Measurements from ENCODE around the gene OLFM4.
"Not testable (repeated sequence)": the region's sequence is repeated elsewhere in the genome, so short reads cannot be mapped to it uniquely, and the experiment has no call there.

The OLFM4 gene, protein sequence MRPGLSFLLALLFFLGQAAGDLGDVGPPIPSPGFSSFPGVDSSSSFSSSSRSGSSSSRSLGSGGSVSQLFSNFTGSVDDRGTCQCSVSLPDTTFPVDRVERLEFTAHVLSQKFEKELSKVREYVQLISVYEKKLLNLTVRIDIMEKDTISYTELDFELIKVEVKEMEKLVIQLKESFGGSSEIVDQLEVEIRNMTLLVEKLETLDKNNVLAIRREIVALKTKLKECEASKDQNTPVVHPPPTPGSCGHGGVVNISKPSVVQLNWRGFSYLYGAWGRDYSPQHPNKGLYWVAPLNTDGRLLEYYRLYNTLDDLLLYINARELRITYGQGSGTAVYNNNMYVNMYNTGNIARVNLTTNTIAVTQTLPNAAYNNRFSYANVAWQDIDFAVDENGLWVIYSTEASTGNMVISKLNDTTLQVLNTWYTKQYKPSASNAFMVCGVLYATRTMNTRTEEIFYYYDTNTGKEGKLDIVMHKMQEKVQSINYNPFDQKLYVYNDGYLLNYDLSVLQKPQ

DNA sequence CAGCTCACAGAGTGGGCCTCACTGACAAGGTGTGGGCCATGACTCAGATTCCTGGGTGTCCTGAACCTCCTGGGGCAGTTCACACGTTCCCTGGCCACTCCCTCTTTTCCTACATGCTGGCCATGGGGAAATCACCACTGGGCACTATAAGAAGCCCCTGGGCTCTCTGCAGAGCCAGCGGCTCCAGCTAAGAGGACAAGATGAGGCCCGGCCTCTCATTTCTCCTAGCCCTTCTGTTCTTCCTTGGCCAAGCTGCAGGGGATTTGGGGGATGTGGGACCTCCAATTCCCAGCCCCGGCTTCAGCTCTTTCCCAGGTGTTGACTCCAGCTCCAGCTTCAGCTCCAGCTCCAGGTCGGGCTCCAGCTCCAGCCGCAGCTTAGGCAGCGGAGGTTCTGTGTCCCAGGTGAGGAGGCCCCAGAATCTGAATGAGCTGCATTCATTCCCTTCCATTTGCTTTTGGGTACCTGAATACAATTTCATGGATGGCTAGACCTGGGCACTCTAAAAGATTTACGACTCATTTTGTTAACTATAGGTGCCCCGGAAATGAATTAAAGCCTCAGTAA lies at the start of gene OLFM4:
OLFM4 (plus strand) TSS at position 177 of the 567 bp plus-strand sequence; CDS start at position 201, 24 bp downstream.
- DNase-seq (ENCODE audit: low spot score), result no peak

DNA sequence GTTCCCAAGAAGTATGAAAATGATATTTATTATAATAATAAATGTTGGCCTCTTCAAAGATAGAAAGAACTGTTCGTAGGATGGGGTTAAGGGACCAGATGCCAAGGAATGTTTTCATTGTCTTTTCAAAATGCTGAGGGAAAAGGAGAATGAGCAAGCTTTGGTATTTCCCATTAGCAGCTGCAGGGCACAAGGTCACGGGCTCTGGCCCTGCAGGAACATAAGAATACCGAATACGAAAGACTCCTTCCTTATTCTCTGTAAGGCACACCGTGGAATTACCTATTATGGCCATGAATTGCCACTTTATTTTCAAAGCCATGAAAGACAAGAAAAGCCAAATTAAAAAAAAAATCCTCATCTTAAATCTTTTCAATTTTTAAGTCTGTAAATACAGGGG lies 49.6 kb upstream of the OLFM4 start:
- DNase-seq (ENCODE audit: low spot score), result no peak

DNA sequence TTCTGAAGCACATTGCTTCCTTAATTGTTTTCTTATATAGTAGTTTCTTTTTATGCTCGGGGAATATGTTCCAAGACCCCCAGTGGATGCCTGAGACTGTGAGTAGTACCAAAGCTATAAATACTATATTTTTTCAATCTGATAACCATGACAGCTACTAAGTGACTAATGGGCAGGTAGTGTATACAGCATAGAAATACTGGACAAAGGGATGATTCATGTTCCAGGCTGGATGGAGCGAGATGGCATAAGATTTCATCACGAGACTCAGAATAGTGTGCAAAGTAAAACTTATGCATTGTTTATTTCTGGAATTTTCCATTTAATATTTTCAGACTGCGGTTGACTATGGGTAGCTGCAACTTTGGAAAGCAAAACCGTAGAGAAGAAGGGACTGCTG lies 47.9 kb upstream of the OLFM4 start:
- DNase-seq (ENCODE audit: low spot score), result no peak

DNA sequence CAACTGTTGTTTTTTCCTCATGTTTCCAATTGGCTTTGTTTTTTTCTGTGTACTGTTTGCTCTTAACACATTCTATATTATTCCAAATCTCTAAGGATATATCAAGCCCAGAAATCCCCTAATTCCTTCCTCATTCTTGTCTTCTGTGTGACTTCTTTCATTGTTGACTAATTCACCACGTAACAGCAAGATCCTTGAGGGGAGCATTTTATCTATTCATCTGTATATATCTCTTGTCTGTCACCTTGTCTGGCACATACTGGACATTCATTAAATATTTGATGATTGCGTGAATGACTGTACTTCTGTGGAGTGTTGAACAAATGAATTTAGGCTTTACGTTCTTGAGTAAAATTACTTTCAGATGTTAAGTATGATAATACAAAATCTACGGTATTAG lies 44.8 kb upstream of the OLFM4 start:
- no peak for DNase-seq (ENCODE audit: low spot score)

DNA sequence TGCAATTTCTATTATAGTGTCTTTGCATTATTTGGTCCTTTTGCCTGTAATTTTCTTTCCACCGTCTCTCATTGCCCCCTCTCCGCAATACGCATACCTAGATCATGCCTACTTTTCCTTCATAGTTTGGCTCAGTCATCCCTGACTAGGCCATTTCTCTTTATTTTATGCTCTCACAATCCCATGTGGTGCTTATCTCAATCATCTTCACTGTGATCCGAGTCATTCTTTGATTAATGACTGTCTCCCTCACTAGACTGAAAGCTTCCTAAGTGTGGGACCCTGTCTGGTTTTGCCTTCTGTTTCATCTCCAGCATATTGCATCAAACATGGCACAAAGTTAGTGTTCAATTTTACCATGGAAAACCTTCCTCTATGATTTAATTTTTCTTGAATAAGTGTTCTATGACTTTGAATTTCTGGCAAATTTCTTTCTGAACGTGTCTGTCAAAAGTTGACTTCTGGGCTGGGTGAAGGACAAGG lies 43.7 kb upstream of the OLFM4 start:
- DNase-seq (ENCODE audit: low spot score), result no peak

DNA sequence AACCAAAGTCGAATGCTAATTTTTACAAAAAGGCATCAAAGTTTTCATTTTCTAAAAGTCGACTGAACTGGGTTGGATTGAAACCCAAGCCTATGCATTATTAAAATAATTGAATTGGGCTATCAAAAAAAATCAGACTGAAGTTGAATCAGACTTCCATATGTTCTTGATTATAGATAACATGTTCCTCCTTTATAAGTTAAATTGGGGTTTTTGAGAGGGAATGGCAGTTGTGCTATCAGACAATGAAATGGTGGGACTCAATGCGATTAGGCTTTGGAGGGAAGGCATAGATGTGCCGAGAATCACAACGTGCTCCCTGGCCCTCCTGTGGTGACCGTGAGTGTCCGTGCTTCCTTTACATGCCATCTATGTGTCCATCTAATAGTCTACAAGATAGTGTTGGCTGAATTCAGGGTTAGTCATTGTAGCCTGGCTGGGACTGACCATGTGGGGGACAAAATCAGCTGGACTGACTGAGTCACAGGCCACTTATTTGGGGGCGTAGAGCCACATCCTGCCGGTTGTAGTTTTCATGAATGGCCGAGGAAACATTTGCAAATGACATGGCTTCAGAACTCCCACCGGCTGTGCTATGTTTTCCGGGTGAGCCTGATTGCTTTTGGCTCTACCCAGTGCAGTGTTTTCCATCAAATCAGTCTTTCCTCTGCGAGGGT lies 37.1 kb upstream of the OLFM4 start:
- no peak for DNase-seq (ENCODE audit: low spot score)

DNA sequence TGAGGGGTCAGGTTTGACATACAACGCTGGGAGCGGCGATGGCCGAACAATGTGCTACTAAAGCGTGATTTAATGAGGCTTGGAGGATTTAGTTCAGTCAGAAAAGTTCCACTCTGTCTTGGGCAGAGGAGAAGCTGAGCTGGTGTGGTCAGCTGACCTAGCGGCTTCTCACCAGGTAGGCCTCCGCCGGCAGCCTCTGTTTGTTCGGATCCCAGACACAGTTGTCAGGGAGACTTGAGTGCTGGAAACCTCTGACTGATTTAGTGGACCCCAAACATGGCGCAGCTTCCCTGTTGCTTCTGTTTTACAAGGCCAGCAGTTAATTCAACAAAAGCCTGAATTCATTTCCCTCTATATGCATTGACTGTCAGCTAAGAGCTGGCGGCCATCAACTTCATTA lies 36.5 kb upstream of the OLFM4 start:
- no peak for DNase-seq (ENCODE audit: low spot score)

DNA sequence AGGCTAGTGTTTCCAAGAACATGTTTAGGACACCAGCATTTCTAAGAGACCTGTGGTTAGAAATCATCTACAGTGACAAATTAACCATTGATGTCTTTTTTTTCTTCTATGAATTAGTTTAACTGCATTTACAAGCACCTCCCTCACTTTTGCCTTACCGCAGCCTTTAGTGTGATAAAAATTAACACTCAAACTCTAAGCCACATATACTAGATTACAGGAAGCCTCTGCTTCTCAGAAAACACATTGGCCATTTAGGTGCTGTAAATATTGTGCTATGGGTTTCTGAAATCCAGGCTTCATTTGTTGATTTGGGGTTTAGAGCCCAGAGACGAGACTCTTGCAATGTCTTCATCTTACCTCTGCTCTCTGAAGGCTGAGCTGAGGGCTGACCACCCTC lies 34.6 kb upstream of the OLFM4 start:
- DNase-seq (ENCODE audit: low spot score), result no peak

DNA sequence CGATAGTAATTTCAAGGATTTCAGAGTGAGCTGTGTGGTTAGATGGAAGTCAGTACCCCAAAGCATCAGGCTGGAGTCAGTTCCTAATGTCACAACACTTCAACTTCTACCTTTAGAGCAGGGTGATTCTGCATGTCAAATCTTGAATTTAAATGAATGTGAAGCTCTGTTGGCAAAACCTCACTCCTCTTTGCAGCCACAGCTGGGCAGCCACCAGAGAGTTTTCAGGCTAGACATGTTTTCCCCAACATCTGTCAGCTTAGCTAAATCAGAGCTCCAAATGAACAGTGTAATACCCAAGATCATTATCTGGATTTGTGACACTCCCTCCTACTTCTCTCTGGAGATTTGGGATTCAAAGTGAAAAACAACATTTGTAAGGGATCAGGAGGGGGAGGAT lies 33.7 kb upstream of the OLFM4 start:
- DNase-seq (ENCODE audit: low spot score), result no peak

DNA sequence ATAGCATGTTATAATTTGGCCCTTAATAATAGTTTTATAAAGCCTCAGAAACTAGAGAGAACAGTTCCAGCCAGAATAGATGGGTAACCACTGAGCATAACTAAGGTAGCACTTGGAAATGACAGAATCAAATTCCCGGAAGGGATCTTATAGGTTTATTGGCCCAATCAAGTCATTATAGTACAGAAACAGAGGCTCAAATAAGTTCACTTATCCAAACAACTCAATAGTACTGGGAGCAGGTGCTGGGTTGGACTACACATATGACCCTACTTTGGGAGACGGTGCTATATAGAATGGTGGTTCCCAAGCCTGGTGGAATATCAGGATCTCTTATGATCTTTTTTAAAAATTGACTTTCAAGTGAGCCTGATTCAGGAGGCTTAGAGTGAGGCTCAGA lies 32.7 kb upstream of the OLFM4 start:
- DNase-seq (ENCODE audit: low spot score), result no peak

DNA sequence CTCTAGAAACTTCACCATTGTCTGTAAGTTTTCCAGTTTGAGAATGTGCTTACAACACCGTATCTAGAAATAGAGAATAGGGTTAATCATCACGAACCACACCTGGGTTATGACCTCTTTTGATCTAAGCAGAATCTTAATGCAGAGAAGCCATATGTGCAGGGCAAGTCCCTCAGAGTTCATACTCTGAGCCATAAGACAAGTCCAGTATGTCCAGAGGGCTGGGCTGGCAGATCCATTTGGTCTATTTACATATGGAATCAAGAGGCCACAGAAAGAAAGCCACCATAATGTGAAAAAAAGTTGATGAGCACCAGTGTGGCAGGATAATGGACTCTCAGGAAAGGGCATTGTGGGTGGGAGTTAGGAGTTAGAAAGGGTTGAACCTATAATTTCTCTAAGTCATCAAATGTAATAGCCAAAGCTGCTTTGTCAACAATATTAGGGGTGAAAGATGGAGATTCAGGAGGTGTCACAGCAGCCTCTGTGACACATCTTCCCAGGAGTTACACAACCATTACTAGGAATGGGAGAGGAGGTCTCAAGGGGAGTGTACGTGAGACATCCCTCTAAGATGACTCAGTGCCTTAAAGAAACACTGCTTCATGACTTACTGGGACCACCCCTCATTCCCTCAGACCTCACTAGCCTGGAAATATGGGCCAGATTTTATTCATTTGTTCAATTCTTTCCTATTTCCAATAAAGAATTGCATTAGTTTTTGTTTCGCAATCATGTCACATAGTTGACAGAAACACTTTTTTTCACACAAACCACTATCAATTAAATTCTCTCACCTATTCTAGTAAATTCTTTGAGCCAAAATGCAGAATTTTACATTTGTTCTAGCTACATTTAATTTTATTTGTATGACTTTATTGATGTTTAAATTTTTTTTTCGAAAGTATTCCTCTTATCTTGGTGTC lies 30.4 kb upstream of the OLFM4 start:
- no peak for DNase-seq (ENCODE audit: low spot score)

DNA sequence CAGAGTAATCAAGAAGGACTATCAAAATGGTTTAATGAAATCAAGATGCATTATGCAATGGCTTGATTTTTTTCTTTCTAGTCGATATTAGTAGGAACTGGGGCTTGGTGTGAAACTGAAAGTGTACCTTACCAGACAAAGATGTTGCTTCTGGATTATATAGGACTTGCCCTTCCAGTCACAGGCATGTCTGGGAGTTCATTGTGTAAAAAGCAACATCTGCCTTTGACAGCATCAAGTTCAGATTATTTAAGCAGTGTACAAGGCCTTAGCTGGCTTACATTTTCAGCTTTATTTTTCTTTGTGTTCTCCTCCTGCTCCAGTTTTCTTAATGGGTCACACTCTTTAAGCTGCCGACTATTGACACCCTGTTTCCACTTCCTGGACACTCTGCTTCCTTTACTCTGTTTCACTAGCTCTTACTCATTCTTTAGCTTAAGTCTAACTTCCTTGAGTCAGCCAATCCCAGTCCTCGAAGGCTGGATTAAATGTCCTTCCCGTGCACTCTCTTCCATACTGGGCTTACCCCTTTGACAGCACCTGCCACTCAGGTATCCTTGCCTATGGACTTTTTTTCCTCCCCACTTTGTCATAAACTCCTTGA lies 29.4 kb upstream of the OLFM4 start:
- no peak for DNase-seq (ENCODE audit: low spot score)

DNA sequence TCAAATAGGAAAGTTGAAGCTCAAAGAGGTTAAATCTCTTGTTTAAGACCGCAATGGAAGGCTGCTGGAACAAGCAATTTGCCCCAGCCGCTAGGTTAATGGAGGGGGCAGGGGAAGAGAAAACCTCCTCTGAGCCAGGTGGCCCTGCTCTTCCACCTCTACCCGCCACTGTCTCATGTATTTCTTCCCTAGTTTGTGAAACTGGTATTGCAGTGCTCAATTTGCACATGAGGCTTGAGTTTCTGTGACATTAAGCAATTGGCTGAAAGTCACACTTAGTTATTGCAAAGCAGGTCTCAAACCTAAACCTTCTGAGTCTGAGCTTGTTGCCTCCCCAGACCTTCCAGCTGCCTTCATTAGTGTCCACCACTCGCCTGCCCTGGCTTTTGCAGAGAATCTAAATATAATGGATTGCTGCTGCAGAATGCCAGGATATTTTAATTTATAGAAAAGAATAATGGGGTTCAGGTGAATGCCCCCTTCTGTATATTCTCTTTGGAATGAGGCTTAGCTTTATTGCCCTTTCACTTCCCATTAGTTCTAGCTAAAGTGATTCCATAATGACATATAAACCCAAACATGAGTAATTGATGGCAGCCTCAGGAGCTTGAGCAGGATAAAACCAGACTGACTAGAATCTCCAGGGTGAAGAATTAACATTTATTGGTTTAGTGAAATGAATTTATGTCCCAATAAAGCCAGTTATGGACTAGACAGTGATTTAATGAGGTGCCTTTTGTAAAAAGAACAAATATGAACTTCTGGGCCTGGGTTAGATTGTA lies 27.0 kb upstream of the OLFM4 start:
- no peak for DNase-seq (ENCODE audit: low spot score)

DNA sequence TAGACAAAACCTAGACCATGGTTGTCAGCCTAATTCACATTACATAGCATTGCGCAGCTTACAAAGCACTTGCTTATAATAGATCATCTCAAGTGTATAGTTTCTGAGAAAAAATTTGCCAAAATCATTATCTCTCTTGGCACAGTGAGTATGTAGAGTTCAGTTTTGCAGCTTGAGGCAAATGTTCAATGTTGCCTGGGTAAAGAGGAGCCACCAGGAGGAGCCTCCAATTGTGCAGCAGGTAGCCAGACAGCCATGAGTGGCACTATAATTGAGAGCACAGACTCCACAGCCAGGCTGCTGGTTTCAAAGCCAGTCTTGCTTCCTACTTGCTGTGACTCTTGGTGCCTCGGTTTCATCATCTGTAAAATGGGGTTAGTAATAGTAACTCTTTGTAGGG lies 24.0 kb upstream of the OLFM4 start:
- no peak for DNase-seq (ENCODE audit: low spot score)

DNA sequence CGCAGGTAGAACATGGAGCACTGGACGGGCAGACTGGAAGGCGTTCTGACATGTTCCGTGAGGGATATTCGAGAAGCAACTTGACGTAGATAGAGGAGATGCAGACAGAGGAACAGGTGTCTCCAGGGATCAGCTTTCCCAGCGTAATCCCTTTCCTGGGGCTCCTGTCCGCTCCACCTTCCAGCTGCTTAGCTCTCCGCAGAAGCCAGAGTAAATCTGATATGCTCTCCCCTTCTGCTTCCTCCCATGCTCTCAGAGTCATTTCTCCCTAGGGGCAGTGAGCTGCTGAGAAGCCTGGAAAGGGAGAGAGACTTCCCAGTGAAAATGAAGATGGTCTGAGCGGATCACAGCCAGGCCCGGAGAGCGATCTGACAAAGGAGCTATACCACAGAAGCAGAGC lies 23.0 kb upstream of the OLFM4 start:
- DNase-seq (ENCODE audit: low spot score), result no peak

DNA sequence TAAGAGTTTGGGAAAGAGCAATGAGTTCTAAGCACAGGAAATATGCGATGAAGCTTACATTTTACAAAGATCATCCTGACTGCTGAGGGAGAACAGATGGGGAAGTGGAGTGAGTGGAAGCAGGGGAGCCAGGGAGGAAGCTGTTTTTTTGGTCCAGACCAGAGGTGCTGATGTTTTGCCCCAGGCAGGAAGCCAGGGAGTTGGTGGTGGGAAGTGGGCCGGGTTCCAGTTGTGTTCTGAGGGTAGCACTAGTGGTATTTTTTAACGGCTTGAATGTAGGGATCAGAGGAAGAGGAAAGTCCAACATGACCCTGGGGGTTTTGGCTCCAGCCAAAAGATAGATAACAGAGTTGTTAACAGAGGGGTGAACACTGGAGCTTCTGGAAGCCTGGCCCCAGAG lies 20.7 kb upstream of the OLFM4 start:
- no peak for DNase-seq (ENCODE audit: low spot score)

DNA sequence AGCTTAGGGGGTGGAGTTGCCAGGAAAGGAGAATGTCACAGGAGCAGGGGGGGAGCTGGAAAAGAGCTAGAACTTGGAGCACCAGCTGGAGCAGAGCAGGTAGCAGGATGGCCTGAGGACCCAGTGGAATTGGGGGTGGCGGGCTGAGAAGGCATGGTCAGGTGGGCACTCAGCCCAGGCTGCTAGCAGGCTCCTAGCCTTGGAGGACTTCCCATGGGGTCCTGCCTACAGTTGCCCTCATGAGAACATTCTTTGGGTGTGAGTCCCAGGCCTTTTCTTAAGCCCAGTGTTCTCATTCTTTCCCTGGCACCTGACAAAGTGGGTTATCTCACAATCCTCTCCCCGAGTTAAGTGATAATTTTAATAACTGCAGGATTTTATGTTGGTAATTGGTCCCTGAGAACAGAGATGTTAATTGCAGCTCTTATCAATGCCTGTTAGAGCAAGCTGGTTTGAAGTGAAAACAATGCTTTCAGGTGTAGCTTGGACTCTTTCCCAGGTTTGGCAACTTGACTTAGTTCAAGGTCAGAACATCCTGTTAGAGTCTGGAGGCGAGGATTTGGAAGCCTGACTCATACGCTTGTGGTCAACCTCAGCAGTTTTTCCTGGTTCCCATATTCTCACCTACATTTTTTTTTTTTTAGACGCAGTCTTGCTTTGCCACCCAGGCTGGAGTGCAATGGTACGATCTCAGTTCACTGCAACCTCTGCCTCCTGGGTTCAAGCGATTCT lies 18.1 kb upstream of the OLFM4 start:
- DNase-seq (ENCODE audit: low spot score), result no peak

DNA sequence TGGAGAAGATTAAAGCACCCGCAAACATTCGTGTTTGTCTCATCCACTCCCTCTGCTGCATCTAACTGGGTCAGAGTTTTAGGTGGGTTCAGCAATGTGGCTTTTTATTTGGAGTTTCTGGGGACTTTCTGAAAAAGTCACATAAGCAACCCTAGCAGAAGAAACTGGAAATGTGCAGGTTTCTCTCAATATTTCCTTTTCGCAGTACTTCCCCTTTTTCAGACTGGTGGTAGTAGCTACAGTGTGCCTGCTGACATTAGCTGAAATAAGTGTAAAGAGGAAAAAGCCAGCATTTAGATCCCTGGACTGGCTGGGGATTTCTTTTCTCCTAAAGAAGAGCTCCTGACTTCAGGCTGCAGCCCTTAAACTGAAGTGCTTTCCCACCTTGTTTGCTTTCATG lies 15.9 kb upstream of the OLFM4 start:
- no peak for DNase-seq (ENCODE audit: low spot score)

DNA sequence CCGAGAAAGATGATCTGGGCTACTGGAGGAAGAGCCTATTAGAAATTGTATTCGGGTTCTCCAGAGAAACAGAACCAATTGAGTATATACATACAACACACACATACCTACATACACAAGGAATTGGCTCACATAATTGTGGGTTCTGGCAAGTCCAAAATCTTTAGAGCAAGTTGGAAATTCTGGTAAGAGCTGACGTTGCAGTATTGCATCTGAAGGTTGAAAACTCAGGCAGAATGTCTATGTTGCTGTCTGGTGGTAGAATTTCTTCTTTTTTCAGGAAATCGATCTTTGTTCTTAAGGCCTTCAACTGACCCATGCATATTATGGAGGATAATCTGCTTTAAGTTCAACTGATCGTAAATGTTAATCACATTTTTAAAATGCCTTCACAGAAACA lies 15.5 kb upstream of the OLFM4 start:
- DNase-seq (ENCODE audit: low spot score), result no peak

DNA sequence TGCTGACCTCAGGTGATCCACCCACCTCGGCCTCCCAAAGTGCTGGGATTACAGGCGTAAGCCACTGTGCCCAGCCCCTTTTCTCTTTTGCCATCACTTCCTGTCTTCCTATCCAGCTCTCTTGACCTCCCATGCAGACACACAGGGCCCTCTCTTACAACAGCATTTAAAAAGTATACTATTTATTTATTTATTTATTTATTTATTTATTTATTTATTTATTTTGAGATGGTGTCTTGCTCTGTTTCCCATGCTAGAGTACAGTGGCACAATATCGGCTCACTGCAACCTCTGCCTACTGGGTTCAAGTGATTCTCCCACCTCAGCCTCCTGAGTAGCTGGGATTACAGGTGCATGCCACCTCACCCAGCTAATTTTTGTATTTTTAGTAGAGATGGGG lies 14.6 kb upstream of the OLFM4 start:
- not testable (repeated sequence) for DNase-seq (ENCODE audit: low spot score)
